WI38 (cell line): ENCODE measurements around the gene C14orf132.

Experiments used
- H3K4me3 ChIP-seq: 2 replicates; pipeline ENCODE4 v1.5.1; 2011; ENCODE audit warnings: low read depth, mild to moderate bottlenecking, control low read depth, low read length
- TF ChIP-seq, protein P1 (sequence below): IDR thresholded peaks from 2 replicates; pipeline ENCODE4 v1.5.1; 2012; ENCODE audit warnings: low read depth, mild to moderate bottlenecking, control low read depth, low read length

C14orf132 gene

GRCh38 chr14:96140952-96141351 is 101.8 kb downstream of the C14orf132 start:
- H3K4me3 ChIP-seq, result no peak overlapping the region
- TF ChIP-seq, protein P1, sequence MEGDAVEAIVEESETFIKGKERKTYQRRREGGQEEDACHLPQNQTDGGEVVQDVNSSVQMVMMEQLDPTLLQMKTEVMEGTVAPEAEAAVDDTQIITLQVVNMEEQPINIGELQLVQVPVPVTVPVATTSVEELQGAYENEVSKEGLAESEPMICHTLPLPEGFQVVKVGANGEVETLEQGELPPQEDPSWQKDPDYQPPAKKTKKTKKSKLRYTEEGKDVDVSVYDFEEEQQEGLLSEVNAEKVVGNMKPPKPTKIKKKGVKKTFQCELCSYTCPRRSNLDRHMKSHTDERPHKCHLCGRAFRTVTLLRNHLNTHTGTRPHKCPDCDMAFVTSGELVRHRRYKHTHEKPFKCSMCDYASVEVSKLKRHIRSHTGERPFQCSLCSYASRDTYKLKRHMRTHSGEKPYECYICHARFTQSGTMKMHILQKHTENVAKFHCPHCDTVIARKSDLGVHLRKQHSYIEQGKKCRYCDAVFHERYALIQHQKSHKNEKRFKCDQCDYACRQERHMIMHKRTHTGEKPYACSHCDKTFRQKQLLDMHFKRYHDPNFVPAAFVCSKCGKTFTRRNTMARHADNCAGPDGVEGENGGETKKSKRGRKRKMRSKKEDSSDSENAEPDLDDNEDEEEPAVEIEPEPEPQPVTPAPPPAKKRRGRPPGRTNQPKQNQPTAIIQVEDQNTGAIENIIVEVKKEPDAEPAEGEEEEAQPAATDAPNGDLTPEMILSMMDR, result no peak
